Measurements from ENCODE around the gene RAPGEF3.
A peak's percentile ranks its signal among the peaks of the same experiment; 100 is the strongest.

RAPGEF3 gene

DNA sequence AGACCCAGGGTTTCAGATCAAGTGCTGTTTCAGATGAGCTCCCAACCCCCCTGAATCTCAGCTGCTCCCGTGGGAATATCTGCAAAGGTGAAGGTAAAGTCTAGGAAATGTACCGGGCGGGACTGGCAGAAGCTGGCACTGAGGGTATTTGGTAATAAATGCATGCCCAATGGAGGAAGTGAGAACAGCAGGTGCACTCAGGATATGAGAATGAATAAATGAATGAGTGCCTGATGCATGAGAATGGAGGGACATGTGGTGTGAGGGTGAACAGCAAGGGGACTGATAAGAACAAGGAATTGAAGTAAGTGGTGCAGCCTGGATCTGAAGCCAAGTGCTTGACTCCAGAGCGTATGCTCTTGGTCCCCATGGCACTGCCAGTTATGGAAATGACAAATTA lies 11.6 kb downstream of the RAPGEF3 start:
- H3K4me3 ChIP-seq (ENCODE audit: control insufficient read depth, low read depth, low read length), result no peak overlapping the region
- DNase-seq (ENCODE audit: low read depth), result no peak
- TF ChIP-seq, protein P1, sequence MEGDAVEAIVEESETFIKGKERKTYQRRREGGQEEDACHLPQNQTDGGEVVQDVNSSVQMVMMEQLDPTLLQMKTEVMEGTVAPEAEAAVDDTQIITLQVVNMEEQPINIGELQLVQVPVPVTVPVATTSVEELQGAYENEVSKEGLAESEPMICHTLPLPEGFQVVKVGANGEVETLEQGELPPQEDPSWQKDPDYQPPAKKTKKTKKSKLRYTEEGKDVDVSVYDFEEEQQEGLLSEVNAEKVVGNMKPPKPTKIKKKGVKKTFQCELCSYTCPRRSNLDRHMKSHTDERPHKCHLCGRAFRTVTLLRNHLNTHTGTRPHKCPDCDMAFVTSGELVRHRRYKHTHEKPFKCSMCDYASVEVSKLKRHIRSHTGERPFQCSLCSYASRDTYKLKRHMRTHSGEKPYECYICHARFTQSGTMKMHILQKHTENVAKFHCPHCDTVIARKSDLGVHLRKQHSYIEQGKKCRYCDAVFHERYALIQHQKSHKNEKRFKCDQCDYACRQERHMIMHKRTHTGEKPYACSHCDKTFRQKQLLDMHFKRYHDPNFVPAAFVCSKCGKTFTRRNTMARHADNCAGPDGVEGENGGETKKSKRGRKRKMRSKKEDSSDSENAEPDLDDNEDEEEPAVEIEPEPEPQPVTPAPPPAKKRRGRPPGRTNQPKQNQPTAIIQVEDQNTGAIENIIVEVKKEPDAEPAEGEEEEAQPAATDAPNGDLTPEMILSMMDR (IDR thresholded peaks at IDR 0.05; ENCODE audit: control insufficient read depth, insufficient read depth, low read depth, low read length, missing control alignments), result no peak

DNA sequence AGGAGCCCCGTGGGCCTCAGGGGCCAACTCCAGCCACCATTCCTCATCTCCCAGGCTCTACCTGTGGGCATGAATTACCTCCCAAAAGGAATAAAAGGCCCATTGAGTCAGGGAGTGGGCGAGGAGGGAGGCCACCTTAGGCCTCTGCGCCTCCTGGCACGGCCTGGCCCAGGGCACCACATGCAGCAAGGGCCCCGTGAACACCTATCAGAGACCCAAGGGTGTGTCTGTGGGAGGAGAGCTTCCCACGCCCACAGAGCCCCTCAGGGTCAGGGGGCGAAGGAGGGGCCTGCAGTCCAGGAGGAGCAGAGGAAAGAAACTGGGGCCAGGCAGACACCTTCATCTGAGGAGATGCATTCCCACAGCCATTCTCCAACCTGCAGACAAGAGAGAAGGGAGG lies 12.2 kb downstream of the RAPGEF3 start:
- no peak for DNase-seq (ENCODE audit: low read depth)
- TF ChIP-seq, protein P1 (IDR thresholded peaks at IDR 0.05; ENCODE audit: control insufficient read depth, insufficient read depth, low read depth, low read length, missing control alignments), result no peak
- H3K4me3 ChIP-seq (ENCODE audit: control insufficient read depth, low read depth, low read length), result no peak overlapping the region

DNA sequence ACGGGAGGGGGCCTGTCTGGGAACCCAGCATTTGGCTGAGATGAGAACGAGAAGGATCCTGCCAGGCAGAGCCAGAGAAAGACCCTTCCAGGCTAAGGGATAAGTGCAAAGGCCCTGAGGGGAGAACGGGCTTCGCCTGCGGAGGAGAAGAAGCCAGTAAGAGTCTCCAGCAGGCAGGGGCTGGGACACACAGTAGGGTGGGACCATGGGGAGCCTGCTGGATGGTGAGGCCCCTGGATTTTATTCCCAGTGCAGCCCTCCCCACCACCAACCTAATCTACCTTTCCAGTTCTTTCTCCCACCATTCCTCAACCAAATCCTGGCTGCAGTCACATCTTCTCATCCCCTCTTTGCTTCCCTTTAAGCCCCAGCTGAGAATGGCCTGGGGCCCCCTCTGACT lies 12.6 kb downstream of the RAPGEF3 start:
- TF ChIP-seq, protein P1 (IDR thresholded peaks at IDR 0.05; ENCODE audit: control insufficient read depth, insufficient read depth, low read depth, low read length, missing control alignments), result no peak
- H3K4me3 ChIP-seq (ENCODE audit: control insufficient read depth, low read depth, low read length), result no peak overlapping the region
- no peak for DNase-seq (ENCODE audit: low read depth)

DNA sequence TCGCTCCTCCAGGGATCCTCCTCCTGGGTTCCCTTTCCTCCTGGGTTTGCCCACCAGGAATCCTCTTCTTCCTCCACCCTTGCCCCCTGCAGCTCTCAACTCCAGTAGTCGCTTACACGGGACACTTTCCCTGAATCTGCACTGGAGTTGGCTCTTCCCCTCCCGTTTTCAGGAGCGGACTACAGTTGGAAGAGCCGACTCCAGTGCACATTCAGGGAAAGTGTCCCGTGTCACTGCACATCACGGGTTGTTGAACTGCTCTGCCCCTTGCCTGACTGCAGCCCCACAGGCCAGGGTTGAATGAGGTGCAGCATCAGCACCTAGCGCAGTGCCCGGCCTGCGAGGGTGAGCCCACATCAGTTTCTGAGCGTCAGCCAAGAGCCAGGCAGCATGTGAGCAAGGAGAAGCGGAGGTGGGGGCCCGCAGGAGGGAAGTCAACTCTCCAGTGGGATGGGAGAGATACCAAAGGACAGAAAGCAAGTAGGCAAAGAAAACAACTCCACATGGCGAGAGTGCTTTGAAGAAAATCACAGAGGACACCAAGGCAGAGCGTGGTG lies 13.1 kb downstream of the RAPGEF3 start:
- DNase-seq (ENCODE audit: low read depth), result no peak
- no peak overlapping the region for H3K4me3 ChIP-seq (ENCODE audit: control insufficient read depth, low read depth, low read length)
- TF ChIP-seq, protein P1 (IDR thresholded peaks at IDR 0.05; ENCODE audit: control insufficient read depth, insufficient read depth, low read depth, low read length, missing control alignments), result no peak

DNA sequence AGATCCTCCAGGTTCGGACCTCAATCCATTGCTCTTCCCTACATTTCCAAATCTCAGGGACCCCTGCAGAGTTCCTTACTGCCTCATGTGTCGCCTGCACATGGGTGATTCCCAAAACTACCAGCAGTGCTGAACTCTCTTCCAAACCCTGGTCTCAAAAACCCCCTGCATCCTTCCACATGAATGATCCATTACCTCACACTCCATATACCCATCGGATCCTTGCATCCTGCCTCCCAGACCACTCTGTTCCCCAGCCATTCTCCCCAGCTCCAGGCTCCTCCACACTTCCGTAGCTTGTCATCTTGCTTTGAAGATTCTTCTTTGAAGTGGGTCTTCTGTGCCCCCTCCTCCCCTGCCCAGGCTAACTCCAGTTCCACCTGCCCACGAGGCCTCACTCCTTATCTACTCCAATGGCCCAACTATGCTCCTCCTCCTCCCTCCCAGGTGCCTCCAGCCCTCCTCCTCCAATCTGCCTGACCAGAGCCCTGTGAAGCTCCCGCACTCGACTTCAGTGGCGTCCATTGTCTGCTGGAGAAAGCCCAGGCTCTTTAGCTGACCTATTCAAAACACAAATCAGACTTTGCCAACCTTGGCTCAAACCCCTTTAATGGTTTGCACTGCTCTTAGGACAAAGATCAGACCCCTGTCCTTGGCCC lies 13.8 kb downstream of the RAPGEF3 start:
- TF ChIP-seq, protein P1 (IDR thresholded peaks at IDR 0.05; ENCODE audit: control insufficient read depth, insufficient read depth, low read depth, low read length, missing control alignments), result no peak
- H3K4me3 ChIP-seq (ENCODE audit: control insufficient read depth, low read depth, low read length), result no peak overlapping the region
- no peak for DNase-seq (ENCODE audit: low read depth)

DNA sequence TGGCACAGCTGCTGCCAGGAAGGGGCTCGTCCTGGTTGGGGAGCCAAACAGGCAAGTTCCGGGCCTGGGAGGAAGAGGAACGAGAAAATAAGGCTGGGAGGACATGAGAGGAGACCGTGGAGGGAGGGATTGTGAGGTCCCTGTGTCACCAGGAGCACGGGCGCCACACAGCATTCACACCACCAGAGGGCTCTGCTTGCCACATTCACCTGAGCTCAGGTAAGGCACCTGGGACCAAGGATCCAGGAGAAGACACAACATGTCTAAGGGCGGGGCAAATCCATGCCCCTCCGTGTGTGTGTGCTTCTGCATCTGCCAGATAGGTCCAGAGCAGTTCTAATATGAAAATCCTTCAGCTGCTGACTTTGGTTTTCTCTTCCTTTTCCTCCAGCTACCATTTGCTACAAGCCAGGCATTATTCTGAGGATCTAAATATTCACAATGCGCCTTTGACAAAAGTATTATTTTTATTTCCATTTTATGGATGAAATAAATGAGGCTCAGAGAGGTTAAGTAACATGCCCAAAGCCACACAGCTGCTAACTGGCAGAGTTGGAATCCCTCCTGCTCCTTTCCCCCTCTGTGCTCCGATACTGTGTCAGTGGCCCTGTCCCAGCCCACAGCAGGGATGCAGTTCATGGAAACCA lies 14.6 kb downstream of the RAPGEF3 start:
- no peak for DNase-seq (ENCODE audit: low read depth)
- TF ChIP-seq, protein P1 (IDR thresholded peaks at IDR 0.05; ENCODE audit: control insufficient read depth, insufficient read depth, low read depth, low read length, missing control alignments), result peak; percentile 35
- H3K4me3 ChIP-seq (ENCODE audit: control insufficient read depth, low read depth, low read length), result no peak overlapping the region
